Pulmonary artery endothelial cell (primary cell): ENCODE data around the gene MRPL32. TPM values are rescaled to one million over a fixed set of nuclear protein-coding genes. Genes with fewer than 3 reads are reported as not detected.

Experiments used
- DNase-seq: peaks from one replicate; pipeline ENCODE4 v3.0.0-alpha.2; 2011; ENCODE audit warnings: low read depth, low spot score
- total RNA-seq: library from RNA; depleted of rRNA; stranded (reverse); fragments of >200 nt; gene quantifications from 2 replicates; pipeline ENCODE4 v1.2.3, GENCODE V29; 2014

The MRPL32 gene
- total RNA-seq, 1 donor from 2014 or later: 79.3 TPM

GRCh38 chr7:42964849-42965805 is 33.0 kb downstream of the MRPL32 start:
- DNase-seq: no peak

GRCh38 chr7:42967391-42967790 is 35.2 kb downstream of the MRPL32 start:
- DNase-seq: no peak

DNA sequence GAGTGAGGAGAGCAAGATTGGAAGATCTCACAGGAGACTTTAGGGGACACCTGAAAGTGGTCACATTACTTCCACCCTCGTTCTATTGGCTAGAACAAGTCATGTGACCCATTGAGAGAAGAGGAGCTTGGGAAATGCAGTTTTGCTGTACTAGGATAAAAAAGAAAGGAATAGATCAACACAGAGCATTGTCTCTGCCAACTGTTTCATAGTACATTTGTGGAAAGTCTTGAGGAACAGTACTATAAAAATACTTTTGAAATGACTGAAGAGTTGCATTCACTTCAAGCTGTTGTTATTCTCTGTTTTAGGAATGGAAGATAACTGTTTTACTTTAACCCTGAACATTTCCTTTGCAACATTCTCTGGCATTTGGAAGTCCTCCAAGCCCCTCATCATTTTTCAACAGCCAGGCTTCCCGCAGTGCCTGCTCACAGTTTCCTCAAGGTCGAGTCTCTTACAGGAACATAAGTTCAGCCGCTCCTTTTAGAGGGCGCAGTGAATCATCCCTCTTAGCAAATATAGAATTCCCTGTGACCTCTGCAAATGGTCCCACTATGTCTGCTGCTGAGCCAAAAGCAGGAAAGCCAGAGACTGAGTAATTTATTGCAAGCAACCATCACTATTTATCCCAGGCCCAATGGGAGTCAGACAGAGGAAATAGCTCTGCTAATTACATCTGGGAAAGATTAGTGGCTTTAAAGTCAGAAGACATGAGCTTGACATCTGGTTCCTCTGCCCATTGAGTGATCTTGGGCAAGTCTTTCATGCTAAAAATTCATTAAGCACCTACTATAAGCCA is 40.7 kb downstream of the MRPL32 start:
- peak; percentile 85 for DNase-seq

GRCh38 chr7:42976371-42976770 is 44.2 kb downstream of the MRPL32 start:
- DNase-seq: no peak

DNA sequence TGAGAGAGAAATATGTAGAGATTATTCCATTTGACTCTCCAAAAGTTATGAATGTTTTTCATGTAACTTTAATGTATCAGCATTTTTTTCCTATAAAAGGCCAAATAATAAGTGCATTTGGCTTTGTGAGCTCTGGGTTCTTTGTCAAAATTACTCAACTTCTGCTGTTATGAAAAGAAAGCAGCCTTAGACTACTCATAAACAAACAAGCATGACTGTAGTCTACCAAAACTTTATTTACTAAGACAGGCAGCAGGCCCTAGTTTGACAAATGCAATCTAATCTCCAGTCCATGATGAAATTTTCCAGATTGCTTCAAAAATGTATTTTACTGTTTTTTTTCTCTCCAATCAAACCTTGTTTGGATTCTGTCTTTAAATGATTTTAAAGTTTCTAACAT is 46.3 kb downstream of the MRPL32 start:
- DNase-seq: no peak

GRCh38 chr7:42980084-42980483 is 47.9 kb downstream of the MRPL32 start:
- no peak for DNase-seq

DNA sequence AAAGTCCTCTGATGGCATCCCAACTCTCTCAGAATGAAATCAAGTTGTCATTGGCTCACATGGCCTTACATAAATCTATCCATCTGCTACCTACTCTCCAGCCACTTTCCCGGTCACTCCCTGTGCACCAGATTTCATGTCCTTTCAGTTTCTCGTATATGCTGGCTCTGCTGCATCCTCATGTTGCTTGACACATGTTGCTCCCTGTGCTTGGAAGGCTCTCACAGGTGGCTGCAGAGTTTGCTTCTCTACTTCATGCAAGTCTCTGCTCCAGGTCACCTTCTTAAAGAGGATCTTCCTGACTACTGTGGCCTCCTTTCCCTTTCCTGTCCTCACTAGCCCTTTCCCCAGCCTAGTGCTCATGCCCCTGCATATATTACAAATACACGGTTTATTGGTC is 48.3 kb downstream of the MRPL32 start:
- DNase-seq: no peak

DNA sequence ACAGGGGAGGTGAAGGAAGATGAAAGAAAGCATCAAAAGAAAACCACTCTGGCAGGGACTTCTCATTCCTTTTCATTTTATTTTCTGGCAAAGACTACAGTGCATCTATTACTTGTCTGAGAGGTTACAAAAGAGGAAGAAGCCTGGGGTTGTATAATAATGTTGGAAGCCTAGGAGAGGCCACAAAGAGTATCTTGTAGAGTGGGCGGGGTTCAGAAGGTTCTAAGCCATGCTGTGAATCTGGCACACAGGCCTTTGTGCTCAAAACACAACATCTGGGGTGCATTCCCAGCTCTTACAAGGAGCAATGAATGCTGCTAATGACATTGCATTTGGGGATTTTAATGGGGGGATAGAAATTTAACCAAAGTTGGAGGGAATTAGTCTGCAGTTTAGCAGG is 49.4 kb downstream of the MRPL32 start:
- DNase-seq: no peak

- no peak for DNase-seq
Measured at GRCh38 chr7:42982604-42983115, 50.5 kb downstream of the MRPL32 start.

- no peak for DNase-seq
Measured at GRCh38 chr7:42984137-42984536, 52.0 kb downstream of the MRPL32 start.

GRCh38 chr7:42986213-42986612 is 54.0 kb downstream of the MRPL32 start:
- DNase-seq: no peak

DNA sequence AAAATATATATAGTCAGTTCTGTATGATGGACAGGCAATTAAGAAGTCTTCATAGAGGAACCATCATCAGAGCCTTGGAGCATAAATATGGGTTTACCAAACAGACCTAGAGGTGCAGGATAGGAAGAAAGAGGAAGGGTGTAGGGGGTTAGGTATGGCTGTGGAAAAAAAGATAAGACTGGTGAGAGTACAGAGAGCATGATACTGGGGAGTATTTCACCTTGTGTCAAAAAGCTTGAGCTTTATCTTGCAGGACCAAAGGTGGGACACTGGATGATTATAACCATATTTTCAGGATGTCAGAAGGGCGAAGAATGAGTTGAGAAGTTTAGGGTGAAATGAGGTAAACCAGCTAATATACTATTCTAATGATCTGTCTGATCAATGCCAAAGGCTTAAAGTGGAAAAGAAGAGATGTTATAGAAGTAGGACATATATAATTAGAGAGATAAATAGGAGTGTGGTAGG is 54.6 kb downstream of the MRPL32 start:
- DNase-seq: no peak

Other genes starting within 250 kb of the MRPL32 start
- 3.4 and 5.3 TPM in 2 replicates for gene C7orf25, start 20.3 kb upstream of the MRPL32 start, total RNA-seq
- 101 and 121 TPM in 2 replicates for gene PSMA2, start 202 bp upstream of the MRPL32 start, total RNA-seq
- gene HECW1, start 180.3 kb downstream of the MRPL32 start, total RNA-seq: not detected in 2 replicates